AG09309 (cell line): ENCODE measurements around the gene TIPARP.
"Not testable (repeated sequence)": the region's sequence is repeated elsewhere in the genome, so short reads cannot be mapped to it uniquely, and the experiment has no call there.

Experiments used
- DNase-seq: peaks from one replicate; pipeline ENCODE4 v3.0.0-alpha.2; 2010; ENCODE audit warnings: low read depth
- H3K4me3 ChIP-seq: 2 replicates; pipeline ENCODE4 v1.5.1; 2011; ENCODE audit warnings: mild to moderate bottlenecking, low read depth, low read length, moderate library complexity; ENCODE audit not compliant: control insufficient read depth
- CTCF ChIP-seq: IDR thresholded peaks from 2 replicates; pipeline ENCODE4 v1.5.1; 2011; ENCODE audit warnings: mild to moderate bottlenecking, low read depth, low read length, inconsistent platforms; ENCODE audit not compliant: insufficient read depth, control insufficient read depth; ENCODE audit errors: missing control alignments

The TIPARP gene

GRCh38 chr3:156735471-156735870 lies 61.1 kb downstream of the TIPARP start:
- no peak overlapping the region for H3K4me3 ChIP-seq
- no peak for DNase-seq
- no peak for TF ChIP-seq CTCF

- H3K4me3 ChIP-seq, DNase-seq: not testable (repeated sequence)
These were observed 62.7 kb downstream of the TIPARP start for GRCh38 chr3:156737049-156737448.

- no peak for TF ChIP-seq CTCF
- no peak for DNase-seq
- H3K4me3 ChIP-seq = no peak overlapping the region
These were observed 63.9 kb downstream of the TIPARP start for GRCh38 chr3:156738251-156738650.

- TF ChIP-seq CTCF = no peak
- H3K4me3 ChIP-seq = no peak overlapping the region
- no peak for DNase-seq
These were observed 65.6 kb downstream of the TIPARP start for GRCh38 chr3:156739976-156740375.

- DNase-seq, H3K4me3 ChIP-seq: not testable (repeated sequence)
These were observed 66.2 kb downstream of the TIPARP start for GRCh38 chr3:156740581-156740980.

- H3K4me3 ChIP-seq = no peak overlapping the region
- no peak for TF ChIP-seq CTCF
These were observed 67.5 kb downstream of the TIPARP start for GRCh38 chr3:156741935-156742334.

GRCh38 chr3:156742401-156742800 lies 68.0 kb downstream of the TIPARP start:
- no peak for DNase-seq
- TF ChIP-seq CTCF = no peak
- H3K4me3 ChIP-seq = no peak overlapping the region

More at GRCh38 chr3:156741935-156742334, 67.5 kb downstream of the TIPARP start:
- DNase-seq = no peak

- DNase-seq = no peak
These were observed 69.5 kb downstream of the TIPARP start for GRCh38 chr3:156743859-156744258.

More at GRCh38 chr3:156743859-156744258, 69.5 kb downstream of the TIPARP start:
- no peak overlapping the region for H3K4me3 ChIP-seq
- TF ChIP-seq CTCF = no peak
